H9 (cell line): ENCODE measurements around the gene FARS2. TPM values are rescaled to one million over a fixed set of nuclear protein-coding genes. Genes with fewer than 3 reads are reported as not detected.

Experiments used
- DNase-seq: peaks from one replicate; pipeline ENCODE4 v3.0.0-alpha.2; 2017
- H2AFZ ChIP-seq: one replicate; pipeline ENCODE4 v1.6.1; 2013; ENCODE audit warnings: mild to moderate bottlenecking, low read length, control low read depth, moderate library complexity
- H2AK5ac ChIP-seq: 2 replicates; pipeline ENCODE4 v1.6.1; 2013; ENCODE audit warnings: low read length, control low read depth, mixed read lengths; ENCODE audit not compliant: insufficient read length
- H2BK120ac ChIP-seq: one replicate; pipeline ENCODE4 v1.6.1; 2013; ENCODE audit warnings: low read depth, mild to moderate bottlenecking, low read length, control low read depth, inconsistent platforms; ENCODE audit not compliant: poor library complexity, severe bottlenecking
- H2BK12ac ChIP-seq: 2 replicates; pipeline ENCODE4 v1.6.1; 2013; ENCODE audit warnings: low read length, control low read depth, mixed read lengths, low read depth; ENCODE audit not compliant: insufficient read length
- H2BK15ac ChIP-seq: 2 replicates; pipeline ENCODE4 v1.6.1; 2013; ENCODE audit warnings: low read depth, low read length, control low read depth
- H2BK20ac ChIP-seq: one replicate; pipeline ENCODE4 v1.6.1; 2013; ENCODE audit warnings: low read depth, mild to moderate bottlenecking, low read length, control low read depth, inconsistent platforms; ENCODE audit not compliant: poor library complexity, severe bottlenecking
- H2BK5ac ChIP-seq: 2 replicates; pipeline ENCODE4 v1.6.1; 2013; ENCODE audit warnings: low read length, control low read depth, mixed read lengths; ENCODE audit not compliant: insufficient read length
- H3K14ac ChIP-seq: 2 replicates; pipeline ENCODE4 v1.6.1; 2013; ENCODE audit warnings: low read length, control low read depth; ENCODE audit not compliant: insufficient read depth
- H3K18ac ChIP-seq: 2 replicates; pipeline ENCODE4 v1.6.1; 2013; ENCODE audit warnings: low read depth, mild to moderate bottlenecking, mixed read lengths, low read length, control low read depth; ENCODE audit not compliant: insufficient read length
- H3K23ac ChIP-seq: 2 replicates; pipeline ENCODE4 v1.6.1; 2013; ENCODE audit warnings: low read length, control low read depth, mixed read lengths, low read depth; ENCODE audit not compliant: insufficient read length
- H3K23me2 ChIP-seq: 2 replicates; pipeline ENCODE4 v1.6.1; 2013; ENCODE audit warnings: low read depth, mild to moderate bottlenecking, mixed read lengths, low read length, control low read depth; ENCODE audit not compliant: insufficient read length, poor library complexity, severe bottlenecking
- H3K27ac ChIP-seq: 2 replicates; pipeline ENCODE4 v1.5.1; 2013; ENCODE audit warnings: low read length, control low read depth, mixed read lengths, low read depth; ENCODE audit not compliant: insufficient read length
- H3K27me3 ChIP-seq: 2 replicates; pipeline ENCODE4 v1.6.1; 2013; ENCODE audit warnings: low read length, control low read depth, inconsistent platforms; ENCODE audit not compliant: insufficient read depth
- H3K4ac ChIP-seq: 2 replicates; pipeline ENCODE4 v1.6.1; 2013; ENCODE audit warnings: low read depth, mild to moderate bottlenecking, control low read depth, inconsistent platforms, low read length, moderate library complexity
- H3K4me1 ChIP-seq: 2 replicates; pipeline ENCODE4 v1.6.1; 2013; ENCODE audit warnings: low read length, control low read depth, inconsistent platforms; ENCODE audit not compliant: insufficient read depth
- H3K4me2 ChIP-seq: 2 replicates; pipeline ENCODE4 v1.6.1; 2013; ENCODE audit warnings: low read length, control low read depth, mixed read lengths; ENCODE audit not compliant: insufficient read length, insufficient read depth
- H3K56ac ChIP-seq: 2 replicates; pipeline ENCODE4 v1.6.1; 2013; ENCODE audit warnings: low read depth, mild to moderate bottlenecking, mixed read lengths, low read length, control low read depth; ENCODE audit not compliant: insufficient read length
- H3K79me1 ChIP-seq: 2 replicates; pipeline ENCODE4 v1.6.1; 2013; ENCODE audit warnings: low read depth, mild to moderate bottlenecking, moderate library complexity, low read length, control low read depth, inconsistent platforms; ENCODE audit not compliant: insufficient read depth, poor library complexity, severe bottlenecking
- H3K79me2 ChIP-seq: 2 replicates; pipeline ENCODE4 v1.6.1; 2013; ENCODE audit warnings: low read length, control low read depth, inconsistent platforms; ENCODE audit not compliant: insufficient read depth
- H3K9ac ChIP-seq: 2 replicates; pipeline ENCODE4 v1.6.1; 2013; ENCODE audit warnings: low read length, control low read depth, mixed read lengths; ENCODE audit not compliant: insufficient read length; ENCODE audit errors: extremely low read depth
- H3K9me3 ChIP-seq: one replicate; pipeline ENCODE4 v1.6.1; 2013; ENCODE audit warnings: low read depth, low read length, inconsistent platforms; ENCODE audit not compliant: control insufficient read depth
- H3T11ph ChIP-seq: one replicate; pipeline ENCODE4 v1.6.1; 2013; ENCODE audit warnings: mild to moderate bottlenecking, low read length, control low read depth, inconsistent platforms
- H4K20me1 ChIP-seq: one replicate; pipeline ENCODE4 v1.6.1; 2013; ENCODE audit not compliant: control insufficient read depth, insufficient read length, insufficient read depth
- H4K5ac ChIP-seq: 2 replicates; pipeline ENCODE4 v1.6.1; 2013; ENCODE audit warnings: low read depth, mild to moderate bottlenecking, mixed read lengths, low read length, control low read depth; ENCODE audit not compliant: insufficient read length
- H4K8ac ChIP-seq: replicated peaks from 2 replicates; pipeline ENCODE4 v1.6.1; 2013; ENCODE audit warnings: low read length, control low read depth, mixed read lengths, low read depth; ENCODE audit not compliant: insufficient read length
- H4K91ac ChIP-seq: 2 replicates; pipeline ENCODE4 v1.6.1; 2013; ENCODE audit warnings: low read depth, mild to moderate bottlenecking, moderate library complexity, mixed read lengths, low read length, control low read depth; ENCODE audit not compliant: insufficient read length
- H3K27ac Mint-ChIP-seq, 3 experiments: 2 replicates in 2 of 3; 3 replicates in 1 of 3; pipeline ENCODE4 v1.8.0; 2020 to 2021; ENCODE audit warnings: mixed read lengths in 3 of 3, mild to moderate bottlenecking in 1 of 3, moderate library complexity in 1 of 3
- H3K27me3 Mint-ChIP-seq: 2 replicates; pipeline ENCODE4 v1.8.0; 2021; ENCODE audit warnings: low read depth, mild to moderate bottlenecking, moderate library complexity, mixed read lengths
- H3K36me3 Mint-ChIP-seq, 3 experiments: 2 replicates in 2 of 3; 3 replicates in 1 of 3; pipeline ENCODE4 v1.8.0; 2020 to 2021; ENCODE audit warnings: low read depth in 3 of 3, mixed read lengths in 3 of 3; ENCODE audit not compliant: insufficient read depth in 1 of 3
- H3K4me1 Mint-ChIP-seq, 2 experiments: 2 replicates each; pipeline ENCODE4 v1.8.0; 2020; ENCODE audit warnings: mixed read lengths in 2 of 2
- H3K4me3 Mint-ChIP-seq, 2 experiments: 2 replicates in 1 of 2; 3 replicates in 1 of 2; pipeline ENCODE4 v1.8.0; 2020 to 2021; ENCODE audit warnings: mild to moderate bottlenecking in 2 of 2, mixed read lengths in 2 of 2, moderate library complexity in 1 of 2
- H3K9me3 Mint-ChIP-seq, 2 experiments: 2 replicates in 1 of 2; 3 replicates in 1 of 2; pipeline ENCODE4 v1.8.0; 2020; ENCODE audit warnings: mild to moderate bottlenecking in 2 of 2, mixed read lengths in 2 of 2, moderate library complexity in 1 of 2
- CTCF ChIP-seq: fragments of 200-600 bp; sonication (generic); conservative IDR thresholded peaks from 3 replicates; pipeline ENCODE4 v1.8.0; 2021; ENCODE audit warnings: antibody characterized with exemption, mild to moderate bottlenecking
- WGBS: extraction: QIAGEN DNeasy Blood & Tissue Kit; methylation state at CpG from one replicate; pipeline ENCODE4 v1.1.7; 2013; ENCODE audit warnings: missing lambda C conversion rate, low lambda C conversion rate, mixed read lengths; ENCODE audit not compliant: insufficient read length; ENCODE audit errors: extremely low coverage; 5-methylcytosine and 5-hydroxymethylcytosine counted together
- total RNA-seq: library from RNA; stranded (reverse); gene quantifications from 2 replicates; pipeline ENCODE4 v1.2.1, GENCODE V29; 2021

The FARS2 gene
- total RNA-seq, 1 experiment from 2014 or later: 8.5 TPM

GRCh38 chr6:5695260-5696245, 434.2 kb downstream of the FARS2 start:
- no peak overlapping the region for H4K91ac ChIP-seq
- H2BK5ac ChIP-seq: no peak overlapping the region
- no peak overlapping the region for H3K56ac ChIP-seq
- H2BK12ac ChIP-seq: no peak overlapping the region
- no peak overlapping the region for H3K18ac ChIP-seq
- Mint-ChIP-seq H3K36me3 (peaks cover 12 to 27% (median 22%) of the 10 kb centered on the region in 3 experiments), H3K27me3 (no peaks in the 10 kb centered on the region; the same call in 1 of the 2 replicates), H3K4me1 (peaks cover 7 to 10% of the 10 kb centered on the region in 2 experiments), H3K27ac (no peak overlapping the region), H3K9me3 (peaks cover 25 to 27% of the 10 kb centered on the region in 2 experiments), H3K4me3 (no peak overlapping the region)
- no peak overlapping the region for H2AFZ ChIP-seq
- no peaks in the 10 kb centered on the region for H3K79me1 ChIP-seq
- H3K4me2 ChIP-seq: no peak overlapping the region
- H2BK120ac ChIP-seq: no peak overlapping the region
- DNase-seq: no peak
- H4K5ac ChIP-seq: no peak overlapping the region
- H3K23me2 ChIP-seq: no peaks in the 10 kb centered on the region
- no peak overlapping the region for H3K4ac ChIP-seq
- H3K79me2 ChIP-seq: no peaks in the 10 kb centered on the region
- H3K23ac ChIP-seq: no peak overlapping the region
- H3K14ac ChIP-seq: no peak overlapping the region
- H3K27me3 ChIP-seq: no peaks in the 10 kb centered on the region
- H4K8ac ChIP-seq: no peak overlapping the region
- no peak overlapping the region for H3K27ac ChIP-seq
- H4K20me1 ChIP-seq: no peaks in the 10 kb centered on the region
- no peaks in the 10 kb centered on the region for H3K4me1 ChIP-seq
- H3T11ph ChIP-seq: no peak overlapping the region
- no peak overlapping the region for H2BK15ac ChIP-seq
- no peak overlapping the region for H2BK20ac ChIP-seq
- WGBS: no CpG with 5 or more reads among the region's 12 CpGs
- peaks cover 8% of the 10 kb centered on the region for H3K9me3 ChIP-seq
- H3K9ac ChIP-seq: no peak overlapping the region
- TF ChIP-seq CTCF: no peak
- no peak overlapping the region for H2AK5ac ChIP-seq
